ENCODE measurements around the gene PRKG2.
"Not testable (repeated sequence)": the region's sequence is repeated elsewhere in the genome, so short reads cannot be mapped to it uniquely, and the experiment has no call there.

PRKG2 gene, protein sequence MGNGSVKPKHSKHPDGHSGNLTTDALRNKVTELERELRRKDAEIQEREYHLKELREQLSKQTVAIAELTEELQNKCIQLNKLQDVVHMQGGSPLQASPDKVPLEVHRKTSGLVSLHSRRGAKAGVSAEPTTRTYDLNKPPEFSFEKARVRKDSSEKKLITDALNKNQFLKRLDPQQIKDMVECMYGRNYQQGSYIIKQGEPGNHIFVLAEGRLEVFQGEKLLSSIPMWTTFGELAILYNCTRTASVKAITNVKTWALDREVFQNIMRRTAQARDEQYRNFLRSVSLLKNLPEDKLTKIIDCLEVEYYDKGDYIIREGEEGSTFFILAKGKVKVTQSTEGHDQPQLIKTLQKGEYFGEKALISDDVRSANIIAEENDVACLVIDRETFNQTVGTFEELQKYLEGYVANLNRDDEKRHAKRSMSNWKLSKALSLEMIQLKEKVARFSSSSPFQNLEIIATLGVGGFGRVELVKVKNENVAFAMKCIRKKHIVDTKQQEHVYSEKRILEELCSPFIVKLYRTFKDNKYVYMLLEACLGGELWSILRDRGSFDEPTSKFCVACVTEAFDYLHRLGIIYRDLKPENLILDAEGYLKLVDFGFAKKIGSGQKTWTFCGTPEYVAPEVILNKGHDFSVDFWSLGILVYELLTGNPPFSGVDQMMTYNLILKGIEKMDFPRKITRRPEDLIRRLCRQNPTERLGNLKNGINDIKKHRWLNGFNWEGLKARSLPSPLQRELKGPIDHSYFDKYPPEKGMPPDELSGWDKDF

GRCh38 chr4:81214881-81215868 lies at the start of gene PRKG2:
PRKG2 (minus strand) TSS chr4:81215222; CDS start chr4:81205047, 10,175 bp downstream.
- no peak for DNase-seq

DNA sequence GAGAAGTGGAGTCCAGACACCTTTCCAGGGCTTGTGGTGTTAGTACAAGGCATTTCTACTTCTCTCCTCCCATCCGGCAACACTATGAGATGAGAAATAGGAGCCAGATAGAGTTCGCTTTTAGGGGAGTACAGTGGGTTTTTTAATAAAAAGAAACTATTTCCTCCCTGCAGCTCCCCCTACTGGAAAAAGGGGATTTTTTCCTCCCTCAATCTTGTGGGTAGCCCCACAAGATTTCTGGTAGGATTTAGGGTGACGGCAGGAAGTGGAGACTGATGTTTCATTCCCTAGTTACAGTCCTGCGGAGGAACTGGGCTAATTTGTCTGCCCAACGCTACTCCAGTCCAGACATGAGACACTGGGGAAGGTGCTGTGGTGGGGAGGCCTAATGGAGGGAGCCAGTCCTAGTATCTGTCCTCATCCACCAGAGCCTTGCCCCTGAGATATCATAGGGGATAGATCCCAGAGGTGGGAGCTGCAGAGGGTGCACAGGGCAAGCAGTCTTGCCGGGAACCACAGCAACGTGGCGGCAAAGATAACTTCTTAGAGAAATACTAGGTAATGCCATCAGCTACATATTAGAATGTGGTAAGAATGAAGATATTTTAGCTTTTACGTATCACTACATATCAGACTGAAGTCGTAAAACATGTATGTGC lies 45.5 kb upstream of the PRKG2 start:
- no peak for DNase-seq

GRCh38 chr4:81258841-81259550 lies 44.0 kb upstream of the PRKG2 start:
- no peak for DNase-seq

DNA sequence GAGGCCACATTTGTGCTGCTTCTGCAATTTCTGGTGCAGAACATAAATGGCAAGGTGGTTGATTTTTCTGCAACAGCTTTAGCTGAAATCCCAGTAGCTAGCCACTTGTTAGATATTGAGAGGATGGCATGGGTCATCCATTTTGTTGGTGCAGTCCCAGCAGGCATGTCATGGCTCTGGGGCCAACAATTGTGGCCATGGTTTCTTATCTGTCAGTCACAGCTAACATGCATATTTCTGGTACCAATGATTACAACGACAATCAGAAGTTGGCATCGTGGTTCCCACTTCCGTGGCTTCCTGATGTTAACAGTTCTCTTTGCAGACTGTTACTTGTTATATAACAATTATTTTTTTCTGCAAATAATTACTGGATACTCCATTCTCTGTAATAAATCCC lies 42.8 kb upstream of the PRKG2 start:
- DNase-seq = no peak

- no peak for DNase-seq
These were observed 42.0 kb upstream of the PRKG2 start for GRCh38 chr4:81257021-81257420.

DNA sequence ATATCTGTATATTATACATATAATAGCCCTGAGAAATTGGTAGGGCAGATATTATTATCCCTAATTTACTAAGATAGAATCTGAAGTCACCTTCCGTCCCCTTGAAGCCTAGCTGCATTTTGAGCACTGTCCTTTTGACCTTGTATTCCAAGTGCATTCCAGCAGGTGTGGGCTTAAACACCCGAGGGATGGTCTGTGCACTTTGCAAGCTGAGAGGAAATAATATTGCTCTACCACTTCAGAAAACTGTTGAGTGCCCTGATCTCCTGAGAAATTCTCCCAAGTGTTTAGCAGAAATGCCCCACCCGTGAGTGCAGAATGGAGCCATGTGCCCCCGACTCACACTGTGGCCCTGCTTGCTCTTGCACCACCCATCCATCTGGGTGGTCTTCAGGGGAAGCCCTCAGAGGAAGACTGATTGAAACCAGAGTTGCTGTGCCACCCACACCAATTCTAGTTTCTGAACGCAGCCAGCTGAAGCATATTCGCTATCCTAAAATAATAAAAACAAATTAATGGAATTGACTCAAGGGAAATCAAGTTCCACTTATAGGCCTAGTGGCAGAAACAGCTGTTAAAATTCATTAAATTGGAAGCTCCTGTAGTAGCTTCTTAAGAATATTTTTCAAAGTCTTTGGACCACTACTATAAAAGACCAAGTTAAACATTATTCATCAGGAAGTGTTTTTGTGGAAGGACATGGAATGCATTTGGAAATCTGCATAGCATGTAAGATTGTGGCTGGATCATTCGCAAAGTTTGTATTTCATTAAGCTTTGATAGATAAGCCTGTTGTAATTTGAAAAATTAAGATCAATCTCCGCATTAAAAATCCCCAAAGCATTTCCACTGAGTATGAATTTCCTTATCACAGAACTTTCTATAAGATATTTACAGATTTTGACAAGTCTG lies 41.3 kb upstream of the PRKG2 start:
- DNase-seq = no peak

DNA sequence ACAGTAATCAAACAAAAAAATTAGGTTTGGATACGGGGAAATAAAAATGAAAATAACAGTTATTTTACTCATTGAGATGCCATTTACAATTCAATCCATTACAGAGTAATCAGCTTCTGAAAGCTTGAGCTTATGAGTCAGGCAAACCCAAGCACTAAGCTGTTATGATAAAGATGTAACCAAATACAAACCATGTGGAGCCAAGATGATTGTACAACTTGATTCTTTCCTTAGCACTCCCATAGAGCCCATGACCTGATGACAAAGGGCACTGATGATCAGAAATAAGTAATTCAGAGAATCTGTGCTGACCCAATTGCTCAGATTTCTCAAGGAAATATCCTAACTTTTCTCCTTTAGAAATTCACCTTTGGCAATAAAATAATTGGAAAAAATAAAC lies 40.5 kb upstream of the PRKG2 start:
- DNase-seq = no peak

- DNase-seq = no peak
These were observed 35.4 kb upstream of the PRKG2 start for GRCh38 chr4:81250430-81250829.

DNA sequence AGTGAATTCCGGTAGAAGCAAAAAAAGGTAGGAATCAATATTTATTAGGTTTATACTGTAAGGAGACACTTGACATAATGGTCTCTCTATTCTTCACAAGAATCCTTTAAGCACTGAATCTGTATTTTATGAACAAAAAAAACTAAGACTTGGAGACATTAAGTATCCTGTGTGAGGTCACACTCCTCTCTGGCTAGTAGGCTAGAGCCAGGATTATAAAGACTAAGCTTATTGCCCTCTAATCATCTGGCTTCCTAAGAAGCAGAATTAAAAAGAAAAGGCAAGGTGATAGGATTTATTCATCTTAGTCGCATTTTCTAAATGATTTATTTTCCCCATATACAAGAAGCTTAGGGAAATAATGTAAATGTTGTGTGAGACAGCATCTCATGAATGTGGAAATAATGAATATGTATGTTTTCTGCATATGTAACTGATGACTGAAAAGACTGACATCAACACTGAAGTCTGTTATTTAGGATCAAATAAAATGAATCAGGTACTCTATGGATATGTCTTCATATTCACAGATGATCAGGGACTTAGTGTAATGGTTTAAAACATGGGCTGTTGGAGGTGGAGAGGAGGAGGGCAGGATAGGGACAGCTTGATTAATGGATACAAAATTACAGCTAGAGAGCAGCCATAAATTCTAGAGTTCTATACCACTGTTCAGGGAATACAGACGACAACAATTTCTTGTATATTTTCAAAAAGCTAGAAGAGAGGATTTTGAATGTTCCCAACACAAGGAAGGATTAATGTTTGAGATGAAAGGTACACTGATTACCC lies 30.4 kb upstream of the PRKG2 start:
- DNase-seq = no peak

DNA sequence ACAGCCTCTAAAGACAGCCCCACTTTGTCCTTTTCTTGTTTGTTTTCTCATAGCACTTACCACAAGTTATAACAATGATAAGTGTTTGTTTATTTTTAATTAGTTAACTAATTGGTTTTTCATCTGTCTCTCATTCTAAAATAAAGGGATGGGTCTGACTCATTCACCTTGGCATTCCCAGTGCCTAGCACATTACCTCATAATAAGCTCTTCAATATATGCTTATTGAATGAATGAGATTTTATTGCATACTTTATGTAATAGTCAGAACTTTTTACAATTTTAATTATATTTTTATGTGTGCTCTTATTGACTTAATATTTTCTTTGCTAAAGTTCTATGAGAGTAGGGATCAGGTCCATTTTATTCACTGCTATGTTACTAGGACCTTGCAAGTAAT lies 22.8 kb upstream of the PRKG2 start:
- DNase-seq = no peak

- DNase-seq = no peak
These were observed 21.1 kb upstream of the PRKG2 start for GRCh38 chr4:81235982-81236749.

DNA sequence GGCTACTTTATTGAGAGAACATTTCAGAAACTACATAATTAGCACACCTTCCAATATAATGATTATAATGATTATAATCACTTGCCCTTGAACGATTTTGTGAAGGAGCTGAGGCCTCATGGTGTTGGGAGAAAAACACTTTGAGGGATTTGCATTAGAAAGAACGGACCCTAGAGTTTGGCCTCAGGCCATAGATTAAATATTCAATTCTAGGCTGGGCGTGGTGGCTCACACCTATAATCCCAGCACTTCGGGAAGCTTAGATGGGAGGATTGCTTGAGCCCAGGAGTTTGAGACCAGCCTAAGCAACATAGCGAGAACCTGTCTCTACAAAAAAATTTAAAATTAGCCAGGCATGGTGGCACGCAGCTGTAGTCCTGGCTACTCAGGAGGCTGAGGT lies 12.9 kb upstream of the PRKG2 start:
- no peak for DNase-seq

GRCh38 chr4:81227138-81227537 lies 12.1 kb upstream of the PRKG2 start:
- no peak for DNase-seq

DNA sequence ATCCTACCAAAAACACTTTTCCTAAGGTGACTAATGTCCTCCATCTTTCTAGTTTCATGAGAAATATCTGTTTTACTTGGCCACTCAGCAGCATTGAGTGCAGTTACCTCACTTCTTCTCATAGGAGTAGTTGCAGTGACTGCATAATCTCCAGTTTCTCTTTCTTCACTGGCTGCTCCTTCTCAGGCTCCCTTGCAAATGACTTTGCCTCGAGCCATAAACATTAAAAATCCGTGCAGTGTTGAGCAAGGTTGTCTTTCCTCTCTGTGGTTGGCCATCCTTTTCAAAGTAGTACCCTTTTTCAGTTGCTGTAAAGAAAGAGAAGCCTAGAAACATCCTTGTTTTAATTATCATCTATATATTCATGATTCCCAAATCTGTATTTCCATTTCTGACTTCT lies 10.2 kb upstream of the PRKG2 start:
- DNase-seq = no peak

DNA sequence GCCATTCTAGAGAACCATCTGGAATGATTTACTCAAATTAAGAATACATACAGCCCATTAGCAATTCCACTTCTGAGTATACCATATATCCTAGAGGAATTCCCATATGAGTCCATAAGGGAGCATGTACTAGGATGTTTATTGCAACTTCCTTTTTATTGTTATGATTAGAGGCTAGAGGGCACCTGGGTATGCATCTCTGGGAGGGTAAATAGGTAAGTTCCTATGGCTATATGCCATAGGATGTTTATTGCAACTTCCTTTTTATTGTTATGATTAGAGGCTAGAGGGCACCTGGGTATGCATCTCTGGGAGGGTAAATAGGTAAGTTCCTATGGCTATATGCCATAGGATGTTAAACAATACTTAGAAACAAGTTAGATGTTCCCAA lies 7.1 kb upstream of the PRKG2 start:
- not testable (repeated sequence) for DNase-seq

DNA sequence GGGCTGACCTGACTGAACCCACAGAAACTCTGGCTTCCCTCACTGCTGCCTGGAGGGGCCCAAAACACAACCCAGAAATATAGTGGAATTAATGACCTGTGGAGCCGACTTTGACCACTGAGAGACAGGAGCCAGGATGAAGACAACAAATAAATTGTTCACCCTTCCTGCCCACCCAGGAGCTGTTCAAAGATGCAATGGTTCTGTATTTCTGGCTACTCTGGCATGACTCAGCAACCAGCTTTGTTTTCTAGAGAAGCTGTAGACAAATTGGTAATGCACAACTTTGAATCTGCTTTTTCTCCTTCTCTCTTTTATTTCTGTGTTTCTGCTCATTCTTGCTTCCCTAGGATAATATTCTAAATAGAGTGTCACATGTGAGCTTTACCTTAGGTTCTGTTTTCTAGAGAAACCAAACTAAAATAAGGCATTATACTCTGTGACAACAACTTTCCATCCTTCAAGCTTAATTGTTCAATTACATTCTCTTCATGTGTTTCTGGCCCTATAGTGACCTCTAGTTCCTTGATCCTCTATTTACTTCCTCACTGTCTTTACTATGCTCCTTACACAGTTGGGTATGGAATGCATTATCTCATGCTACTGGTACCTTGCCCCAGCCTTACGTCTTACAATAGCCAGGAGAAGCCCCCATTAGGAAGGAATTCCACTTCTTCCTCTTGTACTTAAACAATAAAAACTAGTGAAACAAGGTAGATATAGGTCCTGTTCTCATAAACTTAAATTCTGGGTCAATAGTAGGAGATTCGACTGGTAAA lies 6.5 kb upstream of the PRKG2 start:
- no peak for DNase-seq

GRCh38 chr4:81220271-81220670 lies 5.2 kb upstream of the PRKG2 start:
- DNase-seq = no peak

- no peak for DNase-seq
These were observed 3.2 kb upstream of the PRKG2 start for GRCh38 chr4:81218206-81218605.
